Mesenchymal stem cell (in vitro differentiated cells and primary cell): ENCODE measurements around the gene OR4C6.

Source experiments
- DNase-seq: peaks from one replicate; pipeline ENCODE4 v3.0.0-alpha.2; 2013
- H2AFZ ChIP-seq: one replicate; pipeline ENCODE4 v1.6.1; 2013; ENCODE audit warnings: low read depth, mild to moderate bottlenecking, control low read depth, inconsistent platforms, low read length, moderate library complexity
- H2AK5ac ChIP-seq: 2 replicates; pipeline ENCODE4 v1.6.1; 2013; ENCODE audit warnings: low read length, moderate library complexity, mild to moderate bottlenecking, inconsistent platforms; ENCODE audit not compliant: severe bottlenecking
- H2BK120ac ChIP-seq: one replicate; pipeline ENCODE4 v1.6.1; 2013; ENCODE audit warnings: low read depth, mild to moderate bottlenecking, inconsistent platforms, low read length, moderate library complexity
- H2BK12ac ChIP-seq, 2 experiments: one replicate each; pipeline ENCODE4 v1.6.1; 2013; ENCODE audit warnings: inconsistent platforms in 2 of 2, low read length in 2 of 2, mild to moderate bottlenecking in 2 of 2, moderate library complexity in 2 of 2, control low read depth in 1 of 2
- H2BK15ac ChIP-seq: one replicate; pipeline ENCODE4 v1.6.1; 2013; ENCODE audit warnings: mild to moderate bottlenecking, low read depth, inconsistent platforms; ENCODE audit not compliant: poor library complexity, severe bottlenecking
- H2BK5ac ChIP-seq: 2 replicates; pipeline ENCODE4 v1.6.1; 2013; ENCODE audit warnings: low read depth, mild to moderate bottlenecking, low read length, control low read depth, inconsistent platforms; ENCODE audit not compliant: poor library complexity, severe bottlenecking
- H3K14ac ChIP-seq, 2 experiments: one replicate each; pipeline ENCODE4 v1.6.1; 2013; ENCODE audit warnings: inconsistent platforms in 2 of 2, low read length in 2 of 2, control low read depth in 1 of 2, mild to moderate bottlenecking in 1 of 2, moderate library complexity in 1 of 2
- H3K18ac ChIP-seq, 2 experiments: one replicate each; pipeline ENCODE4 v1.6.1; 2013; ENCODE audit warnings: inconsistent platforms in 2 of 2, low read length in 2 of 2, control low read depth in 1 of 2, low read depth in 1 of 2, mild to moderate bottlenecking in 1 of 2
- H3K23ac ChIP-seq, 2 experiments: one replicate each; pipeline ENCODE4 v1.6.1; 2013; ENCODE audit warnings: inconsistent platforms in 2 of 2, low read length in 2 of 2, mild to moderate bottlenecking in 2 of 2, moderate library complexity in 2 of 2, control low read depth in 1 of 2
- H3K27ac ChIP-seq: 2 replicates; pipeline ENCODE4 v1.5.1; 2013; ENCODE audit warnings: mild to moderate bottlenecking, moderate library complexity, low read length, control low read depth, inconsistent platforms; ENCODE audit not compliant: poor library complexity, severe bottlenecking
- H3K27me3 ChIP-seq, 2 experiments: 2 replicates each; pipeline versions ENCODE4 v1.6.1 to v1.7.0; 2013; ENCODE audit warnings: low read length in 2 of 2, mild to moderate bottlenecking in 2 of 2, moderate library complexity in 2 of 2, control low read depth in 1 of 2, inconsistent platforms in 1 of 2; ENCODE audit not compliant: control insufficient read depth in 1 of 2, insufficient read depth in 1 of 2
- H3K36me3 ChIP-seq, 2 experiments: 2 replicates each; pipeline versions ENCODE4 v1.6.1 to v1.7.0; 2013; ENCODE audit warnings: low read length in 2 of 2, control low read depth in 1 of 2, inconsistent platforms in 1 of 2, low read depth in 1 of 2, mild to moderate bottlenecking in 1 of 2; ENCODE audit not compliant: insufficient read depth in 2 of 2, control insufficient read depth in 1 of 2
- H3K4ac ChIP-seq, 2 experiments: one replicate each; pipeline ENCODE4 v1.6.1; 2013; ENCODE audit warnings: inconsistent platforms in 2 of 2, low read length in 2 of 2, mild to moderate bottlenecking in 2 of 2, moderate library complexity in 2 of 2, control low read depth in 1 of 2, low read depth in 1 of 2
- H3K4me1 ChIP-seq: 2 replicates; pipeline ENCODE4 v1.6.1; 2013; ENCODE audit warnings: low read depth, low read length, control low read depth; ENCODE audit not compliant: control insufficient read depth, insufficient read depth
- H3K4me2 ChIP-seq: 2 replicates; pipeline ENCODE4 v1.6.1; 2013; ENCODE audit warnings: low read length, mild to moderate bottlenecking, inconsistent platforms; ENCODE audit not compliant: poor library complexity, severe bottlenecking
- H3K4me3 ChIP-seq, 2 experiments: 2 replicates each; pipeline versions ENCODE4 v1.5.1 to v1.7.0; 2013; ENCODE audit warnings: low read length in 2 of 2, mild to moderate bottlenecking in 2 of 2, control low read depth in 1 of 2, low read depth in 1 of 2; ENCODE audit not compliant: insufficient read depth in 1 of 2
- H3K79me1 ChIP-seq: replicated peaks from 2 replicates; pipeline ENCODE4 v1.6.1; 2013; ENCODE audit warnings: mild to moderate bottlenecking, control low read depth, low read length, inconsistent platforms; ENCODE audit not compliant: poor library complexity, severe bottlenecking
- H3K9ac ChIP-seq: 2 replicates; pipeline ENCODE4 v1.7.0; 2013; ENCODE audit warnings: mild to moderate bottlenecking, low read length, moderate library complexity
- H3K9me3 ChIP-seq: 2 replicates; pipeline ENCODE4 v1.7.0; 2013; ENCODE audit warnings: mild to moderate bottlenecking, low read length; ENCODE audit not compliant: control insufficient read depth
- H4K8ac ChIP-seq: one replicate; pipeline ENCODE4 v1.6.1; 2013; ENCODE audit warnings: inconsistent platforms, mild to moderate bottlenecking, low read length, moderate library complexity
- H4K91ac ChIP-seq: one replicate; pipeline ENCODE4 v1.6.1; 2013; ENCODE audit warnings: mild to moderate bottlenecking, low read length, inconsistent platforms
- WGBS: methylation state at CpG from one replicate; pipeline ENCODE4 v1.1.7; 2013; ENCODE audit warnings: mixed read lengths; 5-methylcytosine and 5-hydroxymethylcytosine counted together

The OR4C6 gene

GRCh38 chr11:55652560-55652959, 9.4 kb upstream of the OR4C6 start:
- Histone ChIP-seq H2BK5ac (no peak overlapping the region), H3K14ac (no peak overlapping the region), H4K8ac (no peak overlapping the region), H3K4me1 (no peaks in the 10 kb centered on the region), H3K27me3 (no peaks in the 10 kb centered on the region), H3K9me3 (peaks cover 4% of the 10 kb centered on the region), H3K18ac (no peak overlapping the region), H3K4me3 (no peak overlapping the region), H2BK15ac (no peak overlapping the region), H4K91ac (no peak overlapping the region), H3K23ac (no peak overlapping the region), H3K9ac (no peak overlapping the region), H3K27ac (no peak overlapping the region), H3K36me3 (no peaks in the 10 kb centered on the region), H3K4me2 (no peak overlapping the region), H2BK12ac (no peak overlapping the region), H2AFZ (no peak overlapping the region), H2AK5ac (no peak overlapping the region), H3K4ac (no peak overlapping the region), H3K79me1 (no peaks in the 10 kb centered on the region), H2BK120ac (no peak overlapping the region)
- 56% methylated on average over 1 of the region's 1 CpG for WGBS
- no peak for DNase-seq

- no peak overlapping the region for H2BK5ac ChIP-seq
- no peak overlapping the region for H4K8ac ChIP-seq
- H2BK120ac ChIP-seq = no peak overlapping the region
- H4K91ac ChIP-seq = no peak overlapping the region
- H3K79me1 ChIP-seq = no peaks in the 10 kb centered on the region
- no peaks in the 10 kb centered on the region for H3K27me3 ChIP-seq
- H3K14ac ChIP-seq = no peak overlapping the region
- no peak overlapping the region for H3K23ac ChIP-seq
- H3K4me1 ChIP-seq = no peaks in the 10 kb centered on the region
- H3K4me3 ChIP-seq = no peak overlapping the region
- H2BK12ac ChIP-seq = no peak overlapping the region
- H3K4ac ChIP-seq = no peak overlapping the region
- no peak overlapping the region for H3K9ac ChIP-seq
- H2BK15ac ChIP-seq = no peak overlapping the region
- H3K4me2 ChIP-seq = no peak overlapping the region
- H3K36me3 ChIP-seq = no peaks in the 10 kb centered on the region
- no peak for DNase-seq
- H3K18ac ChIP-seq = no peak overlapping the region
- H3K9me3 ChIP-seq = no peaks in the 10 kb centered on the region
- no peak overlapping the region for H2AFZ ChIP-seq
- no peak overlapping the region for H2AK5ac ChIP-seq
- no peak overlapping the region for H3K27ac ChIP-seq
Measured at GRCh38 chr11:55655096-55655495, 6.9 kb upstream of the OR4C6 start.

GRCh38 chr11:55658031-55658573, 3.9 kb upstream of the OR4C6 start:
- Histone ChIP-seq H3K9me3 (peaks cover 3% of the 10 kb centered on the region), H3K14ac (no peak overlapping the region), H2BK5ac (no peak overlapping the region), H2BK12ac (no peak overlapping the region), H3K23ac (no peak overlapping the region), H2AFZ (no peak overlapping the region), H2BK15ac (no peak overlapping the region), H3K27ac (no peak overlapping the region), H3K27me3 (no peaks in the 10 kb centered on the region), H3K18ac (no peak overlapping the region), H3K4ac (no peak overlapping the region), H4K91ac (no peak overlapping the region), H3K79me1 (no peaks in the 10 kb centered on the region), H3K36me3 (no peaks in the 10 kb centered on the region), H2BK120ac (no peak overlapping the region), H3K4me1 (no peaks in the 10 kb centered on the region), H4K8ac (no peak overlapping the region), H2AK5ac (no peak overlapping the region), H3K4me3 (no peak overlapping the region), H3K4me2 (no peak overlapping the region), H3K9ac (no peak overlapping the region)
- no peak for DNase-seq
- 74% methylated on average over 1 of the region's 2 CpGs for WGBS

- Histone ChIP-seq H2BK120ac (no peak overlapping the region), H3K27me3 (no peaks in the 10 kb centered on the region), H2BK12ac (no peak overlapping the region), H3K4me1 (no peaks in the 10 kb centered on the region), H2BK15ac (no peak overlapping the region), H2BK5ac (no peak overlapping the region), H3K18ac (no peak overlapping the region), H3K27ac (no peak overlapping the region), H3K36me3 (no peaks in the 10 kb centered on the region), H2AFZ (no peak overlapping the region), H3K4me2 (no peak overlapping the region), H3K79me1 (no peaks in the 10 kb centered on the region), H4K91ac (no peak overlapping the region), H3K4me3 (no peak overlapping the region), H3K9me3 (peaks cover 3% of the 10 kb centered on the region), H4K8ac (no peak overlapping the region), H3K23ac (no peak overlapping the region), H3K14ac (no peak overlapping the region), H3K9ac (no peak overlapping the region), H3K4ac (no peak overlapping the region), H2AK5ac (no peak overlapping the region)
- DNase-seq = no peak
- WGBS = 50% methylated on average over 1 of the region's 1 CpG
Measured at GRCh38 chr11:55658608-55659007, 3.4 kb upstream of the OR4C6 start.
